Neuronal stem cell (in vitro differentiated cells): ENCODE data around the gene MEI4.

Source experiments
- DNase-seq: peaks from one replicate; pipeline ENCODE4 v3.0.0-alpha.2; 2013; ENCODE audit warnings: low spot score
- H2AFZ ChIP-seq: one replicate; pipeline ENCODE4 v1.6.1; 2013; ENCODE audit warnings: mild to moderate bottlenecking, low read length, inconsistent platforms
- H2AK5ac ChIP-seq: 2 replicates; pipeline ENCODE4 v1.6.1; 2013; ENCODE audit warnings: low read depth, mild to moderate bottlenecking, inconsistent platforms, low read length, moderate library complexity, mixed read lengths
- H2BK120ac ChIP-seq: 2 replicates; pipeline ENCODE4 v1.6.1; 2013; ENCODE audit warnings: low read depth, mild to moderate bottlenecking, inconsistent platforms, low read length, moderate library complexity, mixed read lengths
- H2BK12ac ChIP-seq: one replicate; pipeline ENCODE4 v1.6.1; 2013; ENCODE audit warnings: low read length, inconsistent platforms
- H2BK15ac ChIP-seq: 2 replicates; pipeline ENCODE4 v1.6.1; 2013; ENCODE audit warnings: mild to moderate bottlenecking, low read length, inconsistent platforms, mixed read lengths
- H2BK5ac ChIP-seq: one replicate; pipeline ENCODE4 v1.6.1; 2013; ENCODE audit warnings: inconsistent platforms, mild to moderate bottlenecking, low read length, moderate library complexity
- H3K14ac ChIP-seq: one replicate; pipeline ENCODE4 v1.6.1; 2013; ENCODE audit warnings: low read length, inconsistent platforms
- H3K18ac ChIP-seq: 2 replicates; pipeline ENCODE4 v1.6.1; 2013; ENCODE audit warnings: low read length, inconsistent platforms
- H3K23ac ChIP-seq: 2 replicates; pipeline ENCODE4 v1.6.1; 2013; ENCODE audit warnings: low read depth, mild to moderate bottlenecking, mixed read lengths, low read length, inconsistent platforms; ENCODE audit not compliant: poor library complexity
- H3K27ac ChIP-seq: replicated peaks from 3 replicates; pipeline ENCODE4 v1.5.1; 2013; ENCODE audit warnings: low read length, inconsistent platforms
- H3K27me3 ChIP-seq, 3 experiments: 2 replicates each; pipeline ENCODE4 v1.6.1; 2013; ENCODE audit warnings: low read length in 3 of 3, mild to moderate bottlenecking in 2 of 3, inconsistent platforms in 1 of 3, low read depth in 1 of 3, mixed read lengths in 1 of 3, moderate library complexity in 1 of 3; ENCODE audit not compliant: control insufficient read depth in 3 of 3, insufficient read depth in 3 of 3
- H3K36me3 ChIP-seq, 2 donors: replicated peaks in 1 of 2; 2 replicates each; pipeline ENCODE4 v1.6.1; 2013; ENCODE audit warnings: low read length in 2 of 2; ENCODE audit not compliant: control insufficient read depth in 2 of 2, insufficient read depth in 2 of 2
- H3K4ac ChIP-seq: 2 replicates; pipeline ENCODE4 v1.6.1; 2013; ENCODE audit warnings: inconsistent platforms, mild to moderate bottlenecking, low read length, moderate library complexity
- H3K4me1 ChIP-seq, 2 donors: 1 replicate in 1 of 2; 2 replicates in 1 of 2; pipeline ENCODE4 v1.6.1; 2013; ENCODE audit warnings: low read length in 2 of 2, low read depth in 1 of 2; ENCODE audit not compliant: control insufficient read depth in 2 of 2, insufficient read depth in 1 of 2
- H3K4me2 ChIP-seq: one replicate; pipeline ENCODE4 v1.6.1; 2013; ENCODE audit warnings: mild to moderate bottlenecking, low read length, inconsistent platforms; ENCODE audit not compliant: insufficient read depth, poor library complexity, severe bottlenecking
- H3K4me3 ChIP-seq, 2 donors: 2 replicates each; pipeline ENCODE4 v1.5.1; 2013; ENCODE audit warnings: low read length in 2 of 2, mild to moderate bottlenecking in 2 of 2, inconsistent platforms in 1 of 2, moderate library complexity in 1 of 2
- H3K79me1 ChIP-seq: one replicate; pipeline ENCODE4 v1.6.1; 2013; ENCODE audit warnings: low read depth, mild to moderate bottlenecking, inconsistent platforms, low read length, moderate library complexity
- H3K9ac ChIP-seq: one replicate; pipeline ENCODE4 v1.6.1; 2013; ENCODE audit warnings: mild to moderate bottlenecking, low read depth, low read length, inconsistent platforms; ENCODE audit not compliant: poor library complexity
- H3K9me3 ChIP-seq, 2 donors: replicated peaks in 1 of 2; 2 replicates each; pipeline versions ENCODE3 to v1.6.1; 2013; ENCODE audit warnings: low read length in 2 of 2, mild to moderate bottlenecking in 2 of 2, inconsistent platforms in 1 of 2, low read depth in 1 of 2, mixed read lengths in 1 of 2, moderate library complexity in 1 of 2; ENCODE audit not compliant: control insufficient read depth in 2 of 2, insufficient read depth in 1 of 2
- H4K8ac ChIP-seq: one replicate; pipeline ENCODE4 v1.6.1; 2013; ENCODE audit warnings: low read depth, mild to moderate bottlenecking, inconsistent platforms, low read length, moderate library complexity
- H4K91ac ChIP-seq: one replicate; pipeline ENCODE4 v1.6.1; 2013; ENCODE audit warnings: low read length, low read depth, mild to moderate bottlenecking, inconsistent platforms; ENCODE audit not compliant: poor library complexity
- WGBS, 2 donors: extraction: QIAGEN DNeasy Blood & Tissue Kit; methylation state at CpG; one replicate each; pipeline ENCODE4 v1.1.7; 2013; ENCODE audit warnings: missing lambda C conversion rate in 2 of 2, mixed read lengths in 1 of 2; ENCODE audit not compliant: insufficient read length in 2 of 2, insufficient replicate concordance in 1 of 2; ENCODE audit errors: extremely low coverage in 2 of 2; 5-methylcytosine and 5-hydroxymethylcytosine counted together

Gene MEI4

DNA sequence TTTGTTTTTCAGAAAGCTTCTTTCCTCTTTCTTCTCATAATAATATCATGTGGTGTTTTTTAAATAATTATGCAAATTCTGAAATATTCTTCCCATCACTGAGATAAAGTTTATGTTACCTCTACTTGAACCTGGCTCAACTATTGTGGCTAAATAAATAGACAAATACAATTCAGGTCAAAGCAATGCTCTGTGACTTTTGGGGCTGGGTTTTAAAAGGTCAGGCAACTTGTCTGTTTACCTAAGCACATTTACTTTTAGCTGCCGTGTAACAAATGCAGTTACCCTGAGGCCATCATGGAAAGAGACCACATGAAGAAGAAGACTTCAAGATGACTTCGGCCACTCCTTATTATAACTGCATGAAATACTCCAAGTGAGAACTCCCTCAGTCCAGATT, 33.7 kb upstream of the MEI4 start:
- H3K9ac ChIP-seq: no peak overlapping the region
- no peak overlapping the region for H3K18ac ChIP-seq
- H4K8ac ChIP-seq: no peak overlapping the region
- H2BK5ac ChIP-seq: no peak overlapping the region
- H3K23ac ChIP-seq: no peak overlapping the region
- no peaks in the 10 kb centered on the region for H3K79me1 ChIP-seq
- no peak overlapping the region for H4K91ac ChIP-seq
- H3K4me3 ChIP-seq: no peak overlapping the region
- no peak overlapping the region for H3K4me2 ChIP-seq
- no peak overlapping the region for H2BK15ac ChIP-seq
- no peak overlapping the region for H2AK5ac ChIP-seq
- no peak overlapping the region for H2AFZ ChIP-seq
- WGBS, 2 donors: no CpG with 5 or more reads among the region's 2 CpGs
- H3K27me3 ChIP-seq: no peaks in the 10 kb centered on the region
- no peak overlapping the region for H3K4ac ChIP-seq
- no peak overlapping the region for H3K27ac ChIP-seq
- H2BK12ac ChIP-seq: no peak overlapping the region
- H2BK120ac ChIP-seq: no peak overlapping the region
- no peaks in the 10 kb centered on the region for H3K36me3 ChIP-seq
- no peaks in the 10 kb centered on the region for H3K4me1 ChIP-seq
- H3K9me3 ChIP-seq: no peaks in the 10 kb centered on the region
- H3K14ac ChIP-seq: no peak overlapping the region
- no peak for DNase-seq

DNA sequence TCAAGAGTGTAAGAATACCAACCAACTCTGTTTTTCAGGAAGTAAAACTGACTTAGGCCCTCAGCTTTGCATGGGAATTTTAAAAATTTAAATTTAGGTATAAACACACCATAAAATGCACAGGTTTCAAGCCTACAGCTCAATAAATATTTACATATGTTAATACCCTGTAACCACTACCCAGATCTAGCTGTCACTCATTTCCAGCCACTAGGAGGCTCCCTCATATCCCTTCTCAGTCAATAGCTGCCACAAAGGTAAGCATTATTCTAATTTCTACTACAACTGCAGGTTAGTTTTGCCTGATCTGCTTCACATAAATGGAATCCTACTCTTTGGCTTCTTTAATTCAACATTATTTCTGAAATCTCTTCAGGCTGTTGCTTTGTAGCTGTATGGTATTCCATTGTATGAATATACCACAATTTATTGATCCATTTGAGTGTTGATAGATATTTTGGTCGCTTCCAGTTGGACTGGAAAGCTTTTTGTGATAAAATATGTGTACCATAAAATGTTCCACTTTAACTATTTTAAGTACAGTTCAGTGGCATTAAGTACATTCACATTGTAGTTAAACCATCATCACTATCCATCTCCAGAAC, 32.5 kb upstream of the MEI4 start:
- H2AK5ac ChIP-seq: no peak overlapping the region
- H2BK12ac ChIP-seq: no peak overlapping the region
- no peak overlapping the region for H4K91ac ChIP-seq
- no CpG with 5 or more reads among the region's 1 CpG for WGBS, 2 donors
- H3K36me3 ChIP-seq: no peaks in the 10 kb centered on the region
- H3K79me1 ChIP-seq: no peaks in the 10 kb centered on the region
- H2BK120ac ChIP-seq: no peak overlapping the region
- H3K14ac ChIP-seq: no peak overlapping the region
- no peak overlapping the region for H3K18ac ChIP-seq
- H3K27me3 ChIP-seq: no peaks in the 10 kb centered on the region
- no peak overlapping the region for H3K4me3 ChIP-seq
- no peak overlapping the region for H3K23ac ChIP-seq
- no peak overlapping the region for H4K8ac ChIP-seq
- H3K9ac ChIP-seq: no peak overlapping the region
- no peak overlapping the region for H3K27ac ChIP-seq
- no peaks in the 10 kb centered on the region for H3K9me3 ChIP-seq
- no peaks in the 10 kb centered on the region for H3K4me1 ChIP-seq
- peak; percentile 4 for DNase-seq
- H2BK5ac ChIP-seq: no peak overlapping the region
- no peak overlapping the region for H2BK15ac ChIP-seq
- no peak overlapping the region for H2AFZ ChIP-seq
- H3K4ac ChIP-seq: no peak overlapping the region
- no peak overlapping the region for H3K4me2 ChIP-seq

DNA sequence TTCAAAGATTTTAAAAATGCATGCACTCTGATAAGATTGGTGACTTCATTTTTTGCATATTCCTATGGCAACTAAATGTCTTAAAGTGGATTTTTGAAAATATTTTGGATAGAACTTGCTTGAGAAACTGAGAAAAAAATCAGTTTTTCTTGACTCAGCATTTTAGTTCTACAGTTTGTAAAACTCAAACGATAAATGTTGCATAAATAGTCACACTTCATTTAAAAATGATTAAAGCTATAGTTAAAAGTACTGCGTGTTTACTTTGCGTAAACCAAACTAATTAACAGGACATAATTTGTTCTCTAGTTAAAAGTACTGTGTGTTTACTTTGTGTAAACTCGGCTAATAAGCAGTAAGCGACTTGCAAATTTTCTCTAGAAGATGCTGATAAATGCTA, 28.3 kb upstream of the MEI4 start:
- Histone ChIP-seq H3K4me1 (no peaks in the 10 kb centered on the region), H3K9me3 (no peaks in the 10 kb centered on the region), H2AK5ac (no peak overlapping the region), H4K8ac (no peak overlapping the region), H2BK15ac (no peak overlapping the region), H3K27me3 (no peaks in the 10 kb centered on the region), H2AFZ (no peak overlapping the region), H3K27ac (no peak overlapping the region), H3K9ac (no peak overlapping the region), H3K4me3 (no peak overlapping the region), H3K14ac (no peak overlapping the region), H3K4me2 (no peak overlapping the region), H2BK5ac (no peak overlapping the region), H3K23ac (no peak overlapping the region), H4K91ac (no peak overlapping the region), H2BK12ac (no peak overlapping the region), H3K18ac (no peak overlapping the region), H3K36me3 (no peaks in the 10 kb centered on the region), H3K4ac (no peak overlapping the region), H3K79me1 (no peaks in the 10 kb centered on the region), H2BK120ac (no peak overlapping the region)
- DNase-seq: no peak
- WGBS, 2 donors: no CpG with 5 or more reads among the region's 5 CpGs

DNA sequence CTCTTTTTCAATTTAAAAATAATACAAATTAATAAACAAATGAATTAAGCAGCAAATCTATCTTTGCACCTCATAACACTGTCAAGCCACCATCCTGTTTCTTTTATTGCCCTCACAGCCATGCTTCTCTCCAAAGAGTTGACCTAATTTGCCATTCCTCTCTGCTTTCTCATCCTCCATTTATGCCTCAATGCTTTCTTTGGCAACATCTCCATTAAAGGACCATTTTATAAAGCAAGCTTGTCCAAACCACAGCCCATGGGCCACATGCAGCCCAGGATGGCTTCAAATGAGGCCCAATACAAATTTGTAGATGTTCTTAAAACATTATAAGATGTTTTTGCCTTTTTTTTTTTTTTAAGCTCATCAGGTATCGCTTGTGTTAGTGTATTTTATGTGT, 26.4 kb upstream of the MEI4 start:
- DNase-seq: no peak

More for the DNA sequence above, 26.4 kb upstream of the MEI4 start:
- H3K4me2 ChIP-seq: no peak overlapping the region
- H3K27me3 ChIP-seq: no peaks in the 10 kb centered on the region
- no peak overlapping the region for H3K14ac ChIP-seq
- no peak overlapping the region for H3K27ac ChIP-seq
- no peak overlapping the region for H2BK120ac ChIP-seq
- no peak overlapping the region for H2BK15ac ChIP-seq
- H3K4me1 ChIP-seq: no peaks in the 10 kb centered on the region
- no peak overlapping the region for H2BK12ac ChIP-seq
- no peak overlapping the region for H3K23ac ChIP-seq
- H3K18ac ChIP-seq: no peak overlapping the region
- no peaks in the 10 kb centered on the region for H3K9me3 ChIP-seq
- H3K4me3 ChIP-seq: no peak overlapping the region
- no CpG with 5 or more reads among the region's 1 CpG for WGBS, 2 donors
- H4K91ac ChIP-seq: no peak overlapping the region
- no peaks in the 10 kb centered on the region for H3K36me3 ChIP-seq
- no peak overlapping the region for H2AFZ ChIP-seq
- H4K8ac ChIP-seq: no peak overlapping the region
- H2BK5ac ChIP-seq: no peak overlapping the region
- H3K9ac ChIP-seq: no peak overlapping the region
- H3K79me1 ChIP-seq: no peaks in the 10 kb centered on the region
- H2AK5ac ChIP-seq: no peak overlapping the region
- no peak overlapping the region for H3K4ac ChIP-seq
